ENCODE data around the gene CDK5RAP3. TPM values are rescaled to one million over a fixed set of nuclear protein-coding genes. Genes with fewer than 3 reads are reported as not detected.
A peak's percentile ranks its signal among the peaks of the same experiment; 100 is the strongest.
"Not testable (repeated sequence)": the region's sequence is repeated elsewhere in the genome, so short reads cannot be mapped to it uniquely, and the experiment has no call there.

Gene CDK5RAP3, protein sequence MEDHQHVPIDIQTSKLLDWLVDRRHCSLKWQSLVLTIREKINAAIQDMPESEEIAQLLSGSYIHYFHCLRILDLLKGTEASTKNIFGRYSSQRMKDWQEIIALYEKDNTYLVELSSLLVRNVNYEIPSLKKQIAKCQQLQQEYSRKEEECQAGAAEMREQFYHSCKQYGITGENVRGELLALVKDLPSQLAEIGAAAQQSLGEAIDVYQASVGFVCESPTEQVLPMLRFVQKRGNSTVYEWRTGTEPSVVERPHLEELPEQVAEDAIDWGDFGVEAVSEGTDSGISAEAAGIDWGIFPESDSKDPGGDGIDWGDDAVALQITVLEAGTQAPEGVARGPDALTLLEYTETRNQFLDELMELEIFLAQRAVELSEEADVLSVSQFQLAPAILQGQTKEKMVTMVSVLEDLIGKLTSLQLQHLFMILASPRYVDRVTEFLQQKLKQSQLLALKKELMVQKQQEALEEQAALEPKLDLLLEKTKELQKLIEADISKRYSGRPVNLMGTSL
- total RNA-seq: 192 and 202 TPM in 2 replicates

DNA sequence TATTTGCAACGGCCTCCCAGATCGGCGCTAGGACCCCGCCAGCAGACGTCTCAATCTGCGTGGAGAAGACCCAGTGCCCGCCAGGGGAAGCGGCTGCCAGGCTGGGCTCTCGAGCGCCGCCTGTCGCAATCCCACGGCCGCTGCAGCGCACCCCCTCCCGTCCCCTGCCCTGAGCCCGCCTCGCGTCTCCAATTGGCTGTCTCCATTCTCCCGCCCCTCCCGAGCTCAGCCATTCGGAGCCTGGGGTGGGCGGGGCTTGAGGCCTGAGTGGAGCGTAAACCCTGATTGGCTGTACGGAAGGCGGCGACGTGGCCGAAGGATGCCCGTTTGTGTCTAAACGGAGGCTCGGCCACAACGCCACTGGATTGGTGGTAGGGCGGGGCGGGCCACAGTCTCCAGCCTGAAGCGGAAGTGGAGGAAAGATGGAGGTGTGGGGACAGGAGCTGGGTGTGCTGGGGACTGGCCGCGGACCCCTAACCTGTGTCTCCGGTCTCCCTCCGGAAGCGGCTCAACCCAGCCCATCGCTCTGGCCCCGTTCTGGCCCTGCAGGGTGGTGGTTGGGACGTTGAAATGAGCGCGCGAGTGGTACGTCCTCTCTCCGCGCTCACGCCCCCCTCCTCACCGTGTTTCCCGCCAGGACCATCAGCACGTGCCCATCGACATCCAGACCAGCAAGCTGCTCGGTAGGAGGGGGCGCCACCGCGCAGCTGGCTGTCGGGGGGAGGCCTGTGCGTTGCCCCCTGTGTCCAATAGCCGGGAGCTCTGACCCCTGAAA lies at the start of gene CDK5RAP3:
Gene CDK5RAP3 (plus strand): TSS at position 389 of the 775 bp plus-strand sequence. CDS start 34 bp downstream, at position 423.
- no peaks in the 10 kb centered on the region for H3K9me3 Mint-ChIP-seq
- H3K36me3 Mint-ChIP-seq (ENCODE audit: low read depth): peaks cover 17% of the 10 kb centered on the region
- H3K27ac Mint-ChIP-seq: peak within 1 kb of the TSS; percentile 93
- peaks cover 22% of the 10 kb centered on the region for H3K4me1 Mint-ChIP-seq
- intact Hi-C loops (cut with micrococcal nuclease): loop anchor here (1.0 to 2.0 kb wide), 5 partner anchors 22 to 130 kb away; partner anchors contain the start of genes NFE2L1, PNPO and SCRN2
- peak; percentile 100 for DNase-seq
- no peaks in the 10 kb centered on the region for H3K27me3 Mint-ChIP-seq
- H3K4me3 Mint-ChIP-seq: peak within 1 kb of the TSS; percentile 93

DNA sequence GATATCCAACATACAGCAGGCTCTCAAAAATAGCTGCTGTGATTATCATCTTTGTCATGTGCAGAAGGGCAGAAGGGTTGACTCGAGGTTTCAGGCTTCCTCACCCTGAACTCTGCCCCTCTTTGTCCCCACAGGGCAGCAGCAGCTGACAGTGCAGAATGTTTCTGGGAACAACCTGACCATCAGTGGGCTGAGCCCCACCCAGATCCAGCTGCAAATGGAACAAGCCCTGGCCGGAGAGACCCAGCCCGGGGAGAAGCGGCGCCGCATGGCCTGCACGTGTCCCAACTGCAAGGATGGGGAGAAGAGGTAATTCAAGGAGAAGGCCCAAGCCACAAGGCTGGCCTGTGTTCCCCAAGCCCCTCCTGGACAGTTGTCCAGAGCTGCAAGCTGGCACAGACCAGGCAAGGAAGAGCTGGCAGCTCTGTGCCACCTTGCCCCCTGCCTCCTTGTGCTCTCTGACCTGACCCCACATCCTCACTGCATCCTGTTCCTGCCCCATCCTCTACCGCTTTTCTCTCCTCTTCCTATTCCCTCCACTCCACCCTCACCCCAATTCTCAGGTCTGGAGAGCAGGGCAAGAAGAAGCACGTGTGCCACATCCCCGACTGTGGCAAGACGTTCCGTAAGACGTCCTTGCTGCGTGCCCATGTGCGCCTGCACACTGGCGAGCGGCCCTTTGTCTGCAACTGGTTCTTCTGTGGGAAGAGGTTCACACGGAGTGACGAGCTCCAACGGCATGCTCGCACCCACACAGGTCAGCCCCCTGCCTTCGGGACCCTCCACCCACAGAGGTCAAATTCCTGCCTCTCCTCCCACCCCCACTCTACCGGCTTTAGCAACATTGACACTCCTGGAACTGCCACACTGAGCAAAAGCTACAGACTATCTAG lies 45.9 kb upstream of the CDK5RAP3 start:
- DNase-seq: no peak
- peaks cover 47% of the 10 kb centered on the region for H3K36me3 Mint-ChIP-seq (ENCODE audit: low read depth)
- H3K27me3 Mint-ChIP-seq: no peaks in the 10 kb centered on the region
- peaks cover 4% of the 10 kb centered on the region for H3K4me1 Mint-ChIP-seq
- H3K9me3 Mint-ChIP-seq: no peaks in the 10 kb centered on the region
- intact Hi-C loops (cut with micrococcal nuclease): no loop called here
- H3K4me3 Mint-ChIP-seq: no peak overlapping the region
- H3K27ac Mint-ChIP-seq: no peak overlapping the region

DNA sequence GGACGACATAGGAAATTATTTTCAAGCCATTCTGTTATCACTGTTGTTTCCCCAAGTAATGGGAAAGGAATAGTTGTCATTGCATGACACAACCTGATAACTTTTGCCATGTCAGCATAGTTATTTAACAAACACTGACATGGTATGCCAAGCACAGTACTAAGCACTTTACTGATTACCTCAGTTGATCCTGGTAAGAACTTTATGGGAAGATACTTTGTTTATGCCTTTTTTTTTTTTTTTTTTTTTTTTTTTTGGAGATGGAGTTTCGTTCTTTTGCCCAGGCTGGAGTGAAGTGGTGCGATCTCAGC lies 45.3 kb upstream of the CDK5RAP3 start:
- intact Hi-C loops (cut with micrococcal nuclease): no loop called here
- H3K4me3 Mint-ChIP-seq: no peak overlapping the region

DNA sequence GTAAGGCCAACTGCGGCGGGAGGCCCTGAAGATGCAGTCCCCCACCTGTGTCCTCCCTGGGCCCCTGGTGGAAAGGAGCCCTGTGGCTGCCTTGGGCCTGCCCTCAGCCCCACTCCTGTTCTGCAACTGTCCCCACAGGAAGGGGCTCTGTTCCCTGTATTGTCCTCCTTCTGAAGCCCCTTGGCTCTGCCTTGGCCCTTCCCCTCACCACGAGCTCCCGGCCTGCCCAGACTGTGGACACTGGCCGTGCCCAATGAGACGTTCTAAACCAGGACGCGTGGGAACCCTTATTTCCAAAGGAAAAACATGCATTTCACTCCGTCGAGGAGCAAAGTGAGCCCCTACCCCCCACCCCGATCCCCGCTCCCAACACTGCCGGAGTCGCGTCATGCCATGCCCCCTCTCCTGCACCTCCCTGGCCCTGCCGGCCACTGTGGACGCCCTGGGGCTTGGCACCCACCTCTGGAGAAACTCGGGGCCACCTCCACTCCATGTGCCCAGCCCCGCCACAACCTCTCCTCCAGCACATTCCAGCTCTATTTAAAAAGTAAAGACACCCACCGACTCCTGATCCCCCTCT lies 43.0 kb upstream of the CDK5RAP3 start:
- peaks cover 44% of the 10 kb centered on the region for H3K36me3 Mint-ChIP-seq (ENCODE audit: low read depth)
- no peak for DNase-seq
- H3K9me3 Mint-ChIP-seq: no peaks in the 10 kb centered on the region
- H3K4me1 Mint-ChIP-seq: peaks cover 2% of the 10 kb centered on the region
- no peak overlapping the region for H3K27ac Mint-ChIP-seq
- no peak overlapping the region for H3K4me3 Mint-ChIP-seq
- intact Hi-C loops (cut with micrococcal nuclease): no loop called here
- H3K27me3 Mint-ChIP-seq: no peaks in the 10 kb centered on the region

More for the DNA sequence above, 45.3 kb upstream of the CDK5RAP3 start:
- DNase-seq: no peak
- peaks cover 4% of the 10 kb centered on the region for H3K4me1 Mint-ChIP-seq
- H3K27me3 Mint-ChIP-seq: no peaks in the 10 kb centered on the region
- H3K9me3 Mint-ChIP-seq: no peaks in the 10 kb centered on the region
- H3K27ac Mint-ChIP-seq: no peak overlapping the region
- peaks cover 52% of the 10 kb centered on the region for H3K36me3 Mint-ChIP-seq (ENCODE audit: low read depth)

DNA sequence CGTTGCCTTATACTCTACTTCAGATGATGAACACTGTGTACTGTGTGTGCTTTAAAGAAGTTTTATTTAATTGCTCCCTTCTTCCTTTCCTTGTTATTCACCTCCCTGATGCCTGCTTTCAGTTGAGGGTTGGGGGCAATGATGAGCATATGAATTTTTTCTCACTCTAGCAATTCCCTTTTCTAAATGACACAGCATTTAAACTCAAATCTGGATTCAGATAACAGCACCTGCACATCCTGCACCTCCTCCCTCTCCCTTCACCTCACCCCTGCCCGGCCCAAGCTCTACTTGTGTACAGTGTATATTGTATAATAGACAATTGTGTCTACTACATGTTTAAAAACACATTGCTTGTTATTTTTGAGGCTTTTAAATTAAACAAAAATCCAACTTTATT lies 42.5 kb upstream of the CDK5RAP3 start:
- no peak overlapping the region for H3K27ac Mint-ChIP-seq
- H3K9me3 Mint-ChIP-seq: no peaks in the 10 kb centered on the region
- no peaks in the 10 kb centered on the region for H3K27me3 Mint-ChIP-seq
- H3K36me3 Mint-ChIP-seq (ENCODE audit: low read depth): peaks cover 39% of the 10 kb centered on the region
- peaks cover 2% of the 10 kb centered on the region for H3K4me1 Mint-ChIP-seq
- intact Hi-C loops (cut with micrococcal nuclease): no loop called here
- H3K4me3 Mint-ChIP-seq: no peak overlapping the region
- DNase-seq: no peak

DNA sequence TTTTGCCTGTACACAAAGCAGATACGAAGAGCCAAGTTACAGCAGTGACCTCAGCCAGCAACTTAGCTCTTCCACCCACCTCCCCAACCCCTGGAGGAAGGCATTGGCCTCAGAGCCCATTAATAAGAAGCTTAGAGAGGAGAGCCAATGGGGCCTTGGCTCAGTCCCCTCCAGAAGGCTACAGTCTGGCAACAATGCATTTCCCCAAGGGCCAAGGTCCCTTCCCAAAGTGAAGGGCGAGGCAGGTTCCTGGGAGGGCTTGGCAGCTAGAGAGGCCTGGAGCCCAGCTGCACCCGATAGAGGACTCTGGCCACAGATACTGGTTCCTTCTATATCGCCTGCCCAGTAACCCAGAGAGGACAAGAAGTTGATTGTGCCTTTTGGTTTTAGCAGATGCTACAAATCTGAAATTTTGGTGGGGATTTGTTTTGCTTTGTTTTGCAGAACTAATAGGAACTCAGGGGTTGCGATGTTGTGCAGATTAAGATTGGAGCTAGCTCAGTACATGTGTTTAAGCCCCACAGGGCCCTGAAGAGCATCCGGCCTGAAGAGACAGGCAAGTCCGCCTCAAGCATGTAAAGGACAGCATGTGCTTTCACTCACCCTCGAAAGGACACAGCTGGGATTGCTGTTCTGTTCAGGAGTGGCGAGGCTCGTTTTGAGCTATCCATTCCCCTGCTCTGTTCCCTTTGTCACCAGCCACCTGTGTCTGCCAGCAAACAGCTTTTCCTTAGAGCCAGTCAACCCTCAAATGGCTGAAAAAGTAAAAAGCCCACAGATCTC lies 41.5 kb upstream of the CDK5RAP3 start:
- no peak overlapping the region for H3K27ac Mint-ChIP-seq
- DNase-seq: no peak
- intact Hi-C loops (cut with micrococcal nuclease): no loop called here
- peaks cover 2% of the 10 kb centered on the region for H3K4me1 Mint-ChIP-seq
- H3K9me3 Mint-ChIP-seq: no peaks in the 10 kb centered on the region
- H3K27me3 Mint-ChIP-seq: no peaks in the 10 kb centered on the region
- peaks cover 31% of the 10 kb centered on the region for H3K36me3 Mint-ChIP-seq (ENCODE audit: low read depth)
- no peak overlapping the region for H3K4me3 Mint-ChIP-seq

DNA sequence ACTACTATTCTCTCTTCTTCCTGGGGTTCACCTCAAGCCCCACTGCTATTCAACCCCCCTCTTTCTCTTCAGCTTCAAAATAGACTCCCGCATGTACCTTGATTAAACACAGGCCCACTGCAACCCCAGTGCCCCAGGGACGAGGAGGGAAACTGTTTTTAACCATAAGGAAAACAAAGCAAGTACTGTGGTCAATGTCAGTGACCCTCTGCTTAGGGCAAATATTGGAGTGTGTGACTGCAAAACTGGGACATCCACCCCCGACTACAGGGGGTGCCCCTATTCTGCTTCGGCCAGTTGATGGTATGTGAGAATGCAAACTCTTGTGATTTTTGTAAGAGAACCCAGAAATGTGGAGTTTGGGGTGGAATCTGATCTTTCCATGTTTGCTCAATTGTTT lies 39.1 kb upstream of the CDK5RAP3 start:
- Mint-ChIP-seq H3K36me3 (ENCODE audit: low read depth) (peaks cover 18% of the 10 kb centered on the region), H3K9me3 (no peaks in the 10 kb centered on the region), H3K4me3 (no peak overlapping the region), H3K4me1 (peaks cover 5% of the 10 kb centered on the region), H3K27ac (no peak overlapping the region), H3K27me3 (no peaks in the 10 kb centered on the region)
- intact Hi-C loops (cut with micrococcal nuclease): no loop called here
- DNase-seq: no peak

DNA sequence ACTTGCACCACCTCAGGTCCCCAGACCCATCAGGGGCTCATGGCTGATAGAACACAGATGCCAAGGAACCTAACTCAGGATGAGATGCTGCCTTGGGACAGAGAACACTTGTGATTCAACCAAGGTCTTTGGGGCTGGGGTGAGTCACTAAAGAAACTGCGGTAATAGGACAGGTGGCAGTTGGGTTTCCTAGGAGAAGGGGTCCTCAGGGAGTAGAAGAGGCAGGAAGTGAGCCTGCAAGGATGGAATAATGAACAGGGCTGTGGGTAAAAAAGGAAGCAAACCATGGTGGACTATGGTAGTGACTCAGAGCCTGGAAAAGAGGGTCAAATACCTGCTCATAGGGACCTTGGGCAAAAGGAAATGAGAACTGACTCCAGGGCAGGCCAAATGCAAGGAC lies 36.1 kb upstream of the CDK5RAP3 start:
- H3K4me1 Mint-ChIP-seq: peaks cover 7% of the 10 kb centered on the region
- no peak for DNase-seq
- H3K36me3 Mint-ChIP-seq (ENCODE audit: low read depth): peaks cover 6% of the 10 kb centered on the region
- intact Hi-C loops (cut with micrococcal nuclease): no loop called here
- no peak overlapping the region for H3K27ac Mint-ChIP-seq
- no peaks in the 10 kb centered on the region for H3K27me3 Mint-ChIP-seq
- no peaks in the 10 kb centered on the region for H3K9me3 Mint-ChIP-seq
- no peak overlapping the region for H3K4me3 Mint-ChIP-seq

DNA sequence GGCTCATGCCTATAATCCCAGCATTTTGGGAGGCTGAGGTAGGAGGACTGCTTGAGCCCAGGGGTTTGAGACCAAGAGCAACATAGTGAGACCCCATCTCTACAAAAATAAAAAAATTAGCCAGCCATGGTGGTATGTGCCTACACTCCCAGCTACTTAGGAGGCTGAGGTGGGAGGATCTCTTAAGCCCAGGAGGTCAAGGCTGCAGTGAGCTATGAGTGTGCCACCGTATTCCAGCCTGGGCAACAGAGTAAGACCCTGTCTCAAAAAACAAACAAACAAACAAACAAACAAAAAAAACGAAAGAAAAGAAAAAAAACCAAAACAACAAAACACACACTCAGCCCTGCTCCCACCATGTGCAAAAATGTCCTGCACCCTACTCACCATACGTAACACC lies 35.4 kb upstream of the CDK5RAP3 start:
- H3K4me3 Mint-ChIP-seq; intact Hi-C loops (cut with micrococcal nuclease); H3K9me3 Mint-ChIP-seq; H3K36me3 Mint-ChIP-seq (ENCODE audit: low read depth); H3K27ac Mint-ChIP-seq; DNase-seq; H3K27me3 Mint-ChIP-seq: not testable (repeated sequence)
- H3K4me1 Mint-ChIP-seq: peaks cover 10% of the 10 kb centered on the region

DNA sequence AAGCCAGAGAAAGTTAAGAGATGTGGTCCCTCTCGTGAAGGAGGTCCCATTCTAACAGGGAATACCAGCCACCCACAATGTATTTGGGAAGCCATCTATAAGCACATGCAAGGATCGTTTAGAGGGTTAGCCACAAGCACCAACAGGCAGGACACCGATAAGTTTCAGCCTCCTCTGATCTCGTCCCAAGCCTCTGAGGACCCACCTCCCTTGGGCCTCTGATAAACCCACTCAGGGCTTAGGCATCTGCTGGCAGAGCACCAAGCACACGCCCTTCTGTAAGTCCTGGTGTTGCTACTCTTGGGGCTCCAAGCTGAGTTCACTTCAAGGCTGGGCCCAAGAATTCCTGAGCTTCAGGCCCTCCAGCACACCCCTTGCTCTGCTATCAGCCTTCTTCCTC lies 35.0 kb upstream of the CDK5RAP3 start:
- Mint-ChIP-seq H3K4me1 (peaks cover 13% of the 10 kb centered on the region), H3K36me3 (ENCODE audit: low read depth) (peaks cover 1% of the 10 kb centered on the region), H3K4me3 (no peak overlapping the region), H3K9me3 (peaks cover 3% of the 10 kb centered on the region), H3K27me3 (no peaks in the 10 kb centered on the region), H3K27ac (no peak overlapping the region)
- intact Hi-C loops (cut with micrococcal nuclease): no loop called here
- DNase-seq: no peak

DNA sequence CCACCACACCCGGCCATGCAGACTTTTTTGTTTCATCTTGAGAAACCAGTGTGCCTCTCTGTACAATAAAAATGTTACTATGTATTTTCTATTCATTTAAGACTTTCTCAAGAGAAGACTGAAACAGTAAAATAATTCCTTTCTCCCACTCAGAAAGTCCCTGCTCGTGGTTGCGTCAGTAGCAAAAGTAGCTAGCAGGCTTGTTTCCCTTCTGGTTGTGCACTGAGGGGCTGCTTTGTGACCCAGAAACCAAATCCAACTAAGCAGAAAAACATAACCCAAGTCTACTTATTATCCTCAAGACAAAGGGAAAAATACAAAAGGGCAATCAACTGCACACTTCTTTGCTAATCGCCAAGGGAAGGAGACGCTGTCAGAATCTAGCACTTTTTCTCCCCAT lies 33.0 kb upstream of the CDK5RAP3 start:
- Mint-ChIP-seq H3K4me1 (peaks cover 21% of the 10 kb centered on the region), H3K27ac (peak overlapping the region; percentile 52)
- no peak for DNase-seq

DNA sequence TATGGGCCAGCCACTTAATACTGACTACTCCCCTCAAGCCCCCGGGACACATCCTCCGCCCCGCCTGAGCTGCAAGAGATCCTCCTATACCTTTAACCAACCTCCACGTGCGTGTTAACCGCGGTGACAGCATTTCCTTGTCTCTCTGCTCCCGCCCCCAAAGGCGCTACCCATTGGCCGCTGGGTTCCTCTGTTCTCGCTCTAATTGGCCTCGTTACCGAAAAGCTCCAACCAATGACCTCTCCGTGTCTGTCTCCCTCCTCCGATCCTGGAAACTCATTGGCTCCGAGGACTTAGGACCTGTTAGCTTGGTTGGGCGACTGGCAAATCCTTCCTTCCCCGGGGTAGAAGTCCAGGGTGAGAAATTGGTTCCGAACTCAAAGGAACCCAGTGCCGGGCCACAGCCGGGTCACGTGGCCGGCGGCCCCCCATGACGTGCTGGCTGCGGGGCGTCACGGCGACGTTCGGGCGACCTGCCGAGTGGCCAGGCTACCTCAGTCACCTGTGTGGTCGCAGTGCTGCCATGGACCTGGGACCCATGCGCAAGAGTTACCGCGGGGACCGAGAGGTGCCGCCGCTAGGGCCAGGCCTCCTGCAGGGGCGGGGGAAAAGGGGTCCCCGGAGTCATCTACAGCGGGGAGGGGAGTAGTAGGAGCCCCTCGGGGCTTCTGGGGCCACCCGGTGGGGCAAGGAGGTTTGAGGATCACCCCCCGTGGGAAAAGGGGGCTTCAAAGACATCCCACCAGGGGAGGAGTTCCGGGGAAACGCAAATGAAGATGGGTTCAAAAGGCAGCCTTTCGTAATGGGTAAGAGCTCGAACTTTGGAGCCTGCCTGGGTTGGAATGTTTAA lies 29.4 kb upstream of the CDK5RAP3 start, which contains the start of gene PNPO:
Gene PNPO (plus strand): TSS at position 326 of the 850 bp plus-strand sequence. CDS start 105 bp downstream, at position 431.
- Mint-ChIP-seq H3K9me3 (peaks cover 6% of the 10 kb centered on the region), H3K36me3 (ENCODE audit: low read depth) (peaks cover 21% of the 10 kb centered on the region), H3K4me1 (peaks cover 42% of the 10 kb centered on the region), H3K27ac (peak within 1 kb of the TSS; percentile 94), H3K4me3 (peak within 1 kb of the TSS; percentile 90), H3K27me3 (no peaks in the 10 kb centered on the region)
- DNase-seq: peak; percentile 98
- intact Hi-C loops (cut with micrococcal nuclease): loop anchor here (1.0 to 10.0 kb wide), 3 partner anchors 30 to 163 kb away; partner anchors contain the start of genes CBX1, CDK5RAP3 and SNX11

More for the DNA sequence above, 33.0 kb upstream of the CDK5RAP3 start:
- H3K9me3 Mint-ChIP-seq: peaks cover 6% of the 10 kb centered on the region
- no peak overlapping the region for H3K4me3 Mint-ChIP-seq
- intact Hi-C loops (cut with micrococcal nuclease): no loop called here
- H3K36me3 Mint-ChIP-seq (ENCODE audit: low read depth): peaks cover 5% of the 10 kb centered on the region
- no peaks in the 10 kb centered on the region for H3K27me3 Mint-ChIP-seq

All from activated CD4-positive, alpha-beta T cell treated with anti-CD3 and anti-CD28 coated beads, Interleukin-2, amount 10 ng/mL, durations not matched to agents 24 days and 14 days (primary cell).